ENCODE results near the gene PSMD11. TPM values are rescaled to one million over a fixed set of nuclear protein-coding genes. Genes with fewer than 3 reads are reported as not detected.

Gene PSMD11
- total and polyA plus RNA-seq, 2 experiments from 2014 or later: 44.2 to 158 TPM

DNA sequence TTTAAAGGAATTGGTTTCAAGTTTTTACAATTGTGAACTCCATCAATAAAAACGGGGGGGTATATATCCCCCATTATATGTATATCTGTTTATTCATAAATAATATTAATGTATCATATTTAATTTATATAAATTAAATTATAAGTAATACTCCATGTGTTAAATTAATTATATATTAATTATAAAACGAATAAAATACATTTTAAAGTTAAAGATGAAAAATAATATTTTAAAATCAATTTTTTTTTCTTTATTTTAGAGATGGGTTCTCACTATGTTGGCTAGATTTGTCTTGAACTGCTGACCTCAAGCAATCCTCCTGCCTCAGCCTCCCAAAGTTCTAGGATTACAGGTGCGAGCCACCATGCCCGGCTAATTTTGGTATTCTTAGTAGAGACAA lies 17.4 kb upstream of the PSMD11 start:
- Histone ChIP-seq H3K4me1 (ENCODE audit: insufficient read depth) (no peaks in the 10 kb centered on the region), H4K20me1 (ENCODE audit: insufficient read depth) (no peaks in the 10 kb centered on the region), H3K4me2 (ENCODE audit: unreplicated experiment) (no peak overlapping the region), H3K9me3 (ENCODE audit: low read depth) (no peaks in the 10 kb centered on the region), H3F3A (ENCODE audit: insufficient read depth) (no peaks in the 10 kb centered on the region), H3K79me2 (ENCODE audit: insufficient read depth) (no peaks in the 10 kb centered on the region), H3K27ac (no peak overlapping the region), H3K4me3 (no peak overlapping the region), H3K27me3 (replicated peaks; ENCODE audit: insufficient read depth) (no peaks in the 10 kb centered on the region), H3K9ac (no peak overlapping the region), H3K36me3 (ENCODE audit: low read depth) (no peaks in the 10 kb centered on the region), H3K9me2 (ENCODE audit: insufficient read depth) (no peaks in the 10 kb centered on the region), H2AFZ (no peak overlapping the region)
- WGBS, 2 experiments (ENCODE audit: low coverage in 1 of 2, low lambda C conversion rate in 2 of 2, missing lambda C conversion rate in 2 of 2): 49 to 59% methylated on average over 4 of the region's 4 CpGs
- no peak for DNase-seq
- no peak for TF ChIP-seq EZH2phosphoT487 (IDR thresholded peaks at IDR 0.05; ENCODE audit: insufficient read depth, low read depth)
- no peak for TF ChIP-seq EZH2 (IDR thresholded peaks at IDR 0.05; ENCODE audit: insufficient read depth, poor library complexity, severe bottlenecking)
- in situ Hi-C loops (cut with MboI): no loop called here

DNA sequence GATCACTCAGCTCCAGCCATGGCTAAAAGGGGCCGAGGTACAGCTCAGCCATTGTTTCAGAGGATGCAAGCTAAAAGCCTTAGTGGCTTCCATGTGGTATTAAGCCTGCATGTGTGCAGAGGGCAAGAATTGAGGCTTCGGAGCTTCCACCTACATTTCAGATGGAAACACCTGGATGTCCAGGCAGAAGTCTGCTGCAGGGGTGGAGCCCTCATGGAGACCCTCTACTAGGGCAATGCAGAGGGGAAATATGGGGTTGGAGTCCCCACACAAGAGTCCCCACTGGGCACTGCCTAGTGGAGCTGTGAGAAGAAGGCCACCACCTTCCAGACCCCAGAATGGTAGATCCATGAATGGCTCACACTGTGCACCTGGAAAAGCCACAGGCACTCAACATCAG lies 14.7 kb upstream of the PSMD11 start:
- TF ChIP-seq EZH2phosphoT487 (IDR thresholded peaks at IDR 0.05; ENCODE audit: insufficient read depth, low read depth) (no peak), EZH2 (IDR thresholded peaks at IDR 0.05; ENCODE audit: insufficient read depth, poor library complexity, severe bottlenecking) (no peak)
- 61 to 82% methylated on average over 2 of the region's 2 CpGs for WGBS, 2 experiments (ENCODE audit: low coverage in 1 of 2, low lambda C conversion rate in 2 of 2, missing lambda C conversion rate in 2 of 2)
- Histone ChIP-seq H3K4me3 (no peak overlapping the region), H3K4me1 (ENCODE audit: insufficient read depth) (no peaks in the 10 kb centered on the region), H3K36me3 (ENCODE audit: low read depth) (no peaks in the 10 kb centered on the region), H3K9me2 (ENCODE audit: insufficient read depth) (no peaks in the 10 kb centered on the region), H3K9ac (no peak overlapping the region), H3K4me2 (ENCODE audit: unreplicated experiment) (no peak overlapping the region), H3K79me2 (ENCODE audit: insufficient read depth) (no peaks in the 10 kb centered on the region), H3K9me3 (ENCODE audit: low read depth) (no peaks in the 10 kb centered on the region), H4K20me1 (ENCODE audit: insufficient read depth) (no peaks in the 10 kb centered on the region), H3K27ac (no peak overlapping the region), H2AFZ (no peak overlapping the region), H3K27me3 (replicated peaks; ENCODE audit: insufficient read depth) (no peaks in the 10 kb centered on the region), H3F3A (ENCODE audit: insufficient read depth) (no peaks in the 10 kb centered on the region)
- in situ Hi-C loops (cut with MboI): no loop called here
- no peak for DNase-seq

DNA sequence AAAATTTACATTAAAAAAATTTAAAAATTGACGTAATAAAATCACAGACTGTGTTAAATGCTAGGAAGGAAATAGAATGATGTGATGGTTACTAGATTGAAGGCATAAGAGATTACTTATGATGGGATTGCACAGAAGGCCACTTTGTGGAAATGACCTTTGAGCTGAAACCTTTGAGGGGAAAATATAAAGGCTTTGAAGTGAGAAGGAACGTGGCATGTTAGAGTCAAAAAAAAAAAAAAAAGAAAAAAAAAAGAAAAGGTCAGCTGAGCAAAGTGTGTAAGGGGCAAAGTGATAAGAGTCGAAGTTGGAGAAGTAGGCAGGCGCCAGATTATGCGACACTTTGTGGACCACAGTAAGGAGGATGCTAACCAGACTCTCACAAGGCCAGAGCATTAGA lies 3.6 kb upstream of the PSMD11 start:
- no peak overlapping the region for H3K27ac ChIP-seq
- WGBS, 2 experiments (ENCODE audit: low coverage in 1 of 2, low lambda C conversion rate in 2 of 2, missing lambda C conversion rate in 2 of 2): 60 to 64% methylated on average over 5 of the region's 5 CpGs
- DNase-seq: no peak

DNA sequence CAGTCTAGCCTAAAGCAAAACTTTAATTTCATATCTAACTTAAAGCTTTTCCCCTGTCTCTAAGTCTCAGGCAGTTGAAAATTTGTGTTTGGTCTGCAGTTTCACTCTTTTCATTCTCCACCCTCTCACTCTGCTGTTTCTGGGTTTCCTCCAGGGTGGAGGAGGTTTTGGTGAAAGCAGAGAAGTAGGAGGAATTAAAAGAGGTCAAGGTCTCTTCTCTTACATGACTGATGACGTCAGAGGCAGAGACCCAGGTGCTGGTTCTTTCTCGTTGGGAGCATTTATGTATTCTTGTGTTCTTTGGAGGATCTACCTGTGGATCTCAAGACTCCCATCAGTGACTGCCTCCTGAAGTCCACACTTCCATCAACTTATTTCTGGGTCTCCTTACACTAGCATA lies 2.4 kb upstream of the PSMD11 start:
- H3K79me2 ChIP-seq (ENCODE audit: insufficient read depth): peaks cover 24% of the 10 kb centered on the region
- H3K9ac ChIP-seq: no peak overlapping the region
- peaks cover under 1% of the 10 kb centered on the region; the same call in 1 of the 2 replicates for H3K36me3 ChIP-seq (ENCODE audit: low read depth)
- H4K20me1 ChIP-seq (ENCODE audit: insufficient read depth): peaks cover 14% of the 10 kb centered on the region
- H2AFZ ChIP-seq: no peak overlapping the region
- no peak overlapping the region for H3K4me3 ChIP-seq
- 21 to 25% methylated on average over 2 of the region's 2 CpGs for WGBS, 2 experiments (ENCODE audit: low coverage in 1 of 2, low lambda C conversion rate in 2 of 2, missing lambda C conversion rate in 2 of 2)
- no peaks in the 10 kb centered on the region for H3K27me3 ChIP-seq (replicated peaks; ENCODE audit: insufficient read depth)
- peaks cover 13% of the 10 kb centered on the region for H3K4me1 ChIP-seq (ENCODE audit: insufficient read depth)
- no peak for DNase-seq
- no peak overlapping the region for H3K27ac ChIP-seq
- H3F3A ChIP-seq (ENCODE audit: insufficient read depth): peaks cover 17% of the 10 kb centered on the region
- no peaks in the 10 kb centered on the region for H3K9me3 ChIP-seq (ENCODE audit: low read depth)
- in situ Hi-C loops (cut with MboI): no loop called here
- TF ChIP-seq EZH2 (IDR thresholded peaks at IDR 0.05; ENCODE audit: insufficient read depth, poor library complexity, severe bottlenecking) (no peak), EZH2phosphoT487 (IDR thresholded peaks at IDR 0.05; ENCODE audit: insufficient read depth, low read depth) (no peak)
- no peaks in the 10 kb centered on the region for H3K9me2 ChIP-seq (ENCODE audit: insufficient read depth)
- H3K4me2 ChIP-seq (ENCODE audit: unreplicated experiment): no peak overlapping the region

More for the DNA sequence above, 3.6 kb upstream of the PSMD11 start:
- Histone ChIP-seq H4K20me1 (ENCODE audit: insufficient read depth) (peaks cover 5% of the 10 kb centered on the region), H3K79me2 (ENCODE audit: insufficient read depth) (peaks cover 13% of the 10 kb centered on the region), H3K4me1 (ENCODE audit: insufficient read depth) (peaks cover 3% of the 10 kb centered on the region; the same call in 1 of the 2 replicates), H3F3A (ENCODE audit: insufficient read depth) (peaks cover 5% of the 10 kb centered on the region), H3K27me3 (replicated peaks; ENCODE audit: insufficient read depth) (no peaks in the 10 kb centered on the region), H3K4me2 (ENCODE audit: unreplicated experiment) (no peak overlapping the region), H3K9me3 (ENCODE audit: low read depth) (no peaks in the 10 kb centered on the region), H3K9ac (no peak overlapping the region), H3K4me3 (no peak overlapping the region), H3K36me3 (ENCODE audit: low read depth) (no peaks in the 10 kb centered on the region), H3K9me2 (ENCODE audit: insufficient read depth) (no peaks in the 10 kb centered on the region), H2AFZ (no peak overlapping the region)
- in situ Hi-C loops (cut with MboI): no loop called here
- TF ChIP-seq EZH2phosphoT487 (IDR thresholded peaks at IDR 0.05; ENCODE audit: insufficient read depth, low read depth) (no peak), EZH2 (IDR thresholded peaks at IDR 0.05; ENCODE audit: insufficient read depth, poor library complexity, severe bottlenecking) (no peak)

All from GM23248 (cell line).